ENCODE measurements around the gene EMC9.

- TF ChIP-seq ATF3 (IDR thresholded peaks at IDR 0.05) (no peak), CTCF (IDR thresholded peaks at IDR 0.05; ENCODE audit: low read depth, low read length, missing input control) (no peak), HNF4A (conservative IDR thresholded peaks at IDR 0.05) (no peak), YY1 (IDR thresholded peaks at IDR 0.05) (no peak), ZBTB33 (IDR thresholded peaks at IDR 0.05) (no peak), REST (IDR thresholded peaks at IDR 0.05) (no peak), JUND (IDR thresholded peaks at IDR 0.05) (no peak), GABPA (IDR thresholded peaks at IDR 0.05 in 1 of 2, conservative IDR thresholded peaks at IDR 0.05 in 1 of 2) (no peak)
Measured at GRCh38 chr14:24187539-24187915, 46.1 kb upstream of the EMC9 start.

All from liver (tissue), 3 donors.